Fibroblast of mammary gland (primary cell): ENCODE results near the gene CRIM1.
"Not testable (repeated sequence)": the region's sequence is repeated elsewhere in the genome, so short reads cannot be mapped to it uniquely, and the experiment has no call there.

Experiments used
- DNase-seq: peaks from one replicate; pipeline ENCODE4 v3.0.0-alpha.2; 2010; ENCODE audit warnings: low read depth
- H3K4me3 ChIP-seq: 2 replicates; pipeline ENCODE4 v1.5.1; 2011; ENCODE audit warnings: low read depth, mild to moderate bottlenecking, low read length, moderate library complexity; ENCODE audit not compliant: control insufficient read depth
- CTCF ChIP-seq: conservative IDR thresholded peaks from 2 replicates; pipeline ENCODE4 v1.5.1; 2011; ENCODE audit warnings: low read depth, low read length, inconsistent platforms; ENCODE audit not compliant: control insufficient read depth, insufficient read depth

The CRIM1 gene

GRCh38 chr2:36355151-36355889 is at the start of gene CRIM1:
CRIM1 (plus strand) TSS chr2:36355778; CDS start chr2:36356293, 515 bp downstream.
- TF ChIP-seq CTCF, result no peak
- H3K4me3 ChIP-seq, result peak within 1 kb of the TSS; percentile 90
- peak; percentile 87 for DNase-seq

GRCh38 chr2:36307441-36307840 is 48.1 kb upstream of the CRIM1 start:
- TF ChIP-seq CTCF, result no peak
- DNase-seq, result no peak
- H3K4me3 ChIP-seq, result no peak overlapping the region

- not testable (repeated sequence) for DNase-seq, H3K4me3 ChIP-seq
These were observed 45.1 kb upstream of the CRIM1 start for GRCh38 chr2:36310444-36310843.

- DNase-seq, result peak; percentile 20
- peak; percentile 21 for TF ChIP-seq CTCF
- H3K4me3 ChIP-seq, result no peak overlapping the region
These were observed 37.0 kb upstream of the CRIM1 start for GRCh38 chr2:36318547-36318946.

- TF ChIP-seq CTCF, result peak; percentile 59
- no peak overlapping the region for H3K4me3 ChIP-seq
- DNase-seq, result peak; percentile 52
These were observed 33.5 kb upstream of the CRIM1 start for GRCh38 chr2:36322108-36322507.

GRCh38 chr2:36326286-36326685 is 29.3 kb upstream of the CRIM1 start:
- DNase-seq, result no peak
- no peak for TF ChIP-seq CTCF
- H3K4me3 ChIP-seq, result no peak overlapping the region

GRCh38 chr2:36329251-36329650 is 26.3 kb upstream of the CRIM1 start:
- H3K4me3 ChIP-seq, result no peak overlapping the region
- DNase-seq, result peak; percentile 23
- no peak for TF ChIP-seq CTCF
